ENCODE measurements around the gene SCN10A.

SCN10A gene

DNA sequence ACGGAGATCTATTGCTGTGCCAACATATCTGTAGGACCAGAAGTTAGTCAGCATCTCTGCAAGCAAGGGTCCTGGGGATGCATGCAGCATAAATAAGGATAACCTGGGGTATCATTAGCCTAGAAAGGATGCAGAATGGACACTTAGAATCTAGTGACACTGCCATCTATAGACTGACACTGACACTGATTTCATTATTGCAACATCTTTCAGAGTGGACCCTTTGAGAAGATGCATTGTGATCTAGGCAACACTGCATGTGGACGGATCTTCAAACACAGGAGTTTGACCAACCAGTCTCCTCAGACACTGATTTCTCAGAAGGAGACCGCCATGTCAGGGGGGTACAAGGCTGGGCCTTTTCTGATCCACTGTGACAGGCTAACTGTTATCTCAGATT is 52.4 kb downstream of the SCN10A start:
- DNase-seq: no peak

DNA sequence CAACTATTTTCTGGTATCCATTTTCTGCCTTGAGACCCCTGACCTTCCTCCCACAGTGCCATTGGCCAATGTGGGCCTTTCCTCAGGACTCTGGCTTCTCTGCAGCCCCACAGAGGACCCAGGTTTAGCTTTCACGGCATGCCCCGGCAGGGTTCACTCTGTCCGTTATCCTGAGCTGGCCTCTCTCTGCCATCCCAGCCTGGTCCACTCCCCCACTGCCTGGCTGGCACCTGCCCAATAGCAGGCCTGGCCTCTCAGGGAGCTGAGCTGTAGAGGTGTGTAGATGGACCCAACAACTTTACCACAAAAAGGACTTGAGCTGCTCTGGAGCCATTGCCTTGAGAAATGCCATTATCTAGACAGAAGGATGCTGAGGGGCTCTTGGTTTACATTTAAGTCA is 57.5 kb downstream of the SCN10A start:
- DNase-seq: no peak

DNA sequence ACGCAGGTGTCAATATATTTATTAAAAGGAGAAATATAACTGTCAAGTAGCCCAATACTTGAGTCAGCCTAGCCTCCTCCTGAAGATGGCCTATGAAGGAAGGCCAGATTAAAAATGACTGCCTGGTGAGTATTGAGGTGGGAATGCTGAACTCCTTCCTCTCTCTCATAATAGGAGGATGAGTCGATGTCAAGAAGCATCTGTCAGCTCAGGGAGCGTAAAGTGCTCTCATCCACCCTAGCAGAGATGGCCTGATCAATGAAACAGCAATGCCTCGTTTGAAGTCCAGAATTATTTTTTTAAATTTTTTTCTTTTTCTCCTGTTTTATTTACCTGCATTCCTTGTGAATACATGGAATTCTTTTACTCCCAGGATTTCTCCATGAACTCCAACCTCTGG is 58.3 kb downstream of the SCN10A start:
- DNase-seq: no peak

DNA sequence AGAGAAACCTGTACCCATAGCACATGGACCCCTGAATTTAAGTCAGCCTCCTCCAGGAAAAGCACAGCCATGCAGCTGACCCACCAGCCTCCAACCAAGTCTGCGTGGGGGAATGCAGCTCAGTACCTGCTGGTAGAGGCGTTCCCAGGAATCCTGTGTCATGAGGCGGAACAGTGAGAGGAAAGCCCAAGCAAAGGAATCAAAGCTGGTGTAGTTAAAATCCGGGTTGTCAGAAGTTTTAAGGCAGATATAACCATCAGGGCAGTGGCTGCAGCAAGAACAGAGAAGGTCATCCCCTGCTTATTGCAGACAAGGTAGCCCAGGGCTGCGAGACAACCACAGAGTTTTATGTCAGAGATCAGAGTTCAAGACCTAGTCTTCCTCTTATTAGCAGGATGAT is 59.1 kb downstream of the SCN10A start:
- no peak for DNase-seq

DNA sequence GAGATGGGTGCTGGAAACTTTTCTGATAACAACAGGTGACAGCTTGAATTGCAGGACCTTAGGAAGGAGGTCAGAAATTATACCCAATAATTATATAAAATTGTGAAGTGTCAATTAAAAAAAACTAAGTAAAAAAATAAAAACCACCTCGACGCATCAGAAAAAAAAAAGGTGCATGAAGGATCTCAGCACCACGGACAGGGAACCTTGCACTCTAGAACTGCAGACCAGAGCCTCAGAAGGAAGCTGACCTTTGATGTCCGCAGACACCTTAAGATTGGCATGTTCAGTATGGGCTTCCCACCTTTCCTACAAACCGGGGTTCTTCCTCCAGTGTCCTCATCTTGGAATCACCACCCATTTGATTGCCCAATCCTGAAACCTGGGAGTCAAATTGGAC is 60.9 kb downstream of the SCN10A start:
- no peak for DNase-seq

DNA sequence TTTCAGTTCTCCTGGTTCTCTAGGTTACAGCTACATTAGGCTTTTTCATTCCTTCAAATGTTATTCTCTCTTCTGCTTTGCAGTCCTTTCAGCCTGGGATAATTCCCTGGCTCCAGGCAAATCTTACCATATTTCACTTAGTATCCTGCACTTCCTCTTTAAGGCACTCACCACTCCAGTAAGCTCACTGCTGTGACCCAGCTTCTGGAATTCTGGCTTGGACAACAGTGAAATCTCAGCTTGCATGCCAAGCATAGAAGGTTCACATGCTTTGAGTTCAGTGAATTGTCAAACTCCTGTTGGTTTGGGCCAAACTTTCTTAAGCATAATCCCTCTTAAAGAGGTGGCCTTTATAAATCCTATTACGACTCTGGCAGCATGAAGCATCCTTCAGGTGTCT is 69.4 kb downstream of the SCN10A start:
- DNase-seq: no peak

DNA sequence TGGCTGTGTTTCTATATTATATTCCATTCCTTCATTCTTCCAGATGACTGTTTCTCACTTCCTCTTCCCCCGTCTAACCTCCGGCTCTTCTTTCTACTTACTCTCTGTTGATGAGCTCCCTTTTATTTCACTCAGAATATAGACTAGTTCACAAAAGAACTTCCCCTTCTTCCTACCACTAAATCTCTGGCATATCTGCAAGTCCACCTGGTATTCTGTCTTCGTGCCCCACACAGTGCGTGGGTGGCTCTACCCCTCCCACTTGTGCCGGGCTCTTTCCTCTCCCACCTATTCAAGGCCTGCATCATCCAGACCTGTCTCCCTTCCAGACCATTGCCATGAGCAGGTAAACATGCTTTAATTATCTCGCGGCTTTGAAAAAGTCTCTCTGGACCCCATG is 73.0 kb downstream of the SCN10A start:
- DNase-seq: no peak

DNA sequence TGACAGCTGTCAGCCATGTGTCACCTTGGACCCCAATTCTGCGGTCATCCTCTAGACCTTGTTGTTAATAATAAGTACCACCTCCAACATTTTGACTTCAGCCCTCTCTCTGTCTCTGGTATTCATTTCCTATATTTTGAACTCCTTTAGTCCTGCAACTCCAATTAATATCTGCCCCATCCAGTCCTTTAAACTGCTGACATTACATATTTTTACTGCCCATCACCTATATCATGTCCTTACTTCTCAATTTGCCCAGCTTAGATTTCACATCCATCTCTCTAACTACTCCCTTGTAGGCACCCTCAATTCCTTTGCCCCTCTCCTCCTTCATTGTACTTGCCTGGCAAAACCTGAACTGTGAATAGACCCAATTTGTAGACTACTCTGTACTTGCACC is 73.5 kb downstream of the SCN10A start:
- no peak for DNase-seq

DNA sequence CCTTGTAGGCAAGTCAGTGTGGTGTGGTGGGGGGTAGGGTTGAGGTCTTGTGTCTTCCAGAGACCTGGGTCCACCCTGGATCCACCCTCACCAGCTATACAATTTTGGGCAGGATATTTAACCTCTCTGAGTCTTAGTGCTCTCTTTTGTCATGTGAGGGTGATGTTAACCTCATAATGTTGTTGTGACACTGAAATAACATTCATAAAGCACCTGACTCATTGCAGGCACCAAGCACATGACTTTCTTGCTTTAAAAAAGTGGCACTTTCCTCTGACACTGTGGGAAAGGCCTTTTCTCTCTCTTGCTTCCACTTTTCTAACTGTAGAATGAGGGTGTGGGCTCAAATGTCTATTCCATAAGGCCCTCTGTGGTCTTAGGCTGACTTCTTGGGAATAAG is 75.5 kb downstream of the SCN10A start:
- no peak for DNase-seq

DNA sequence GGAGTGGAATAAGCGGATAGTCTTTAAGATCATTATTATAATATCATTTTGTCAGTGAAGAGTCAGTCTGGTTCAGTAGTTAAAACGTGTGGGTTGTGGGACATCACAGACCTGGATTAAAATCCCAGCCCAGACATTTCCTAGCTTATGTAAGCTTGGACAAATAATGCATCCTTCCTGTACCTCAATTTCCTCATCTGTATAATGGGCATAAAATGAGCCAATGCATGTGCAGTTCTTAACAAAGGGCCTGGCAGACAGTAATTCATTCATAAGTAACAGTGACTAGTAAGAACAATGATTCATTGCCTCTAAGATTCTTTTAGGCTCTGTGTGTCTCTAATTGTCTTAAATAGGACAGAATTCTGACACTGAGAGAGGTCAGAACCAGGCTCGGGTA is 76.1 kb downstream of the SCN10A start:
- DNase-seq: no peak

DNA sequence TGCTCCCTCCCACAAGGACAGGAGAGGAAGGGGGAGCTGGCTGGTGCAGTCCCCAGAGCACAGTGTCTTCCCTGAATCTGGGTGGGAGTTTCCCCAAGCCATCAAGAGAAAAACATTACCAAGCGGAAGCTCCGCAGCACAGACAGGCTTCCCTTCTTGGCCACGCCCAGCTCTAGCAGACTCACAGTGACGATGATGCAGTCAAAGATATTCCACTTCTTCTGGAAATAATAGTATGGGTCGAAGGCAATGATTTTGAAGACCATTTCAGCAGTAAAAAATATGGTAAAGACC is 76.7 kb downstream of the SCN10A start:
- DNase-seq: no peak

DNA sequence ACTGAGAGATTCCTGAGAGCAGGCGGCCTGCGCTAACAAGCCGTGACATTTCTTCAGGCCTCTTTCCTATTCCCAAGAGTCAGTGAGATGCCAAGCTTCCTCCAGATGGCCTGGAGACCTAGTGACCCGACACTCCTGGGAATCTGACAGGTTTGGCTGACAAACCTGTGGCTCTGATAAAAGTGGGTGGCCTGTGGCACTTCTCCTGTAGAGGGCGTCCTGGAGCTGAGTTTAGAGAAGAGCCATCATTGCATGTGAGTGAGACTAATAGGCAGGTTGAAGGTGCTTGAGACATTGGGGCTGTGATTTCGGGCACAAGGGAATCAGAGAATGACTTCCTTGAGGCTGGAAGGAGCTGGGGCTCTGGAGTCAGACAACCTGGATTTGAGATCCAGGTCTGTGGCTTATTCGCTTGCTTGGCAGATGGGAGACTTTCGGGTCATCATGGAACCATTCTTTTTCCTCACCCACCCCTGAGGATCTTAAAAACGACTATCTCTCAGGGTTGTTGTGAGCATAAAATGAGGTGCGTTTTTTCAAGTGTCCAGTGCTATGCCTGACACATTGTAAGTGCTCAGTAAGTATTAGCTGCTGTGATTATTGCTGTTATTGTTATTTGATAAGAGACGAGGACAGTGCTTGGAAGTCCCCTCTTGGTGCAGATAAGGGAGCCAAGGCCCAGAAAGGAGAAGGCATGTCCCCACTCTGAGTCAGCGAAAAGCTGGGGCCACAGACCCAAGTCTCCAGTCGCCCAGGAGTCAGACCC is 77.2 kb downstream of the SCN10A start:
- no peak for DNase-seq

DNA sequence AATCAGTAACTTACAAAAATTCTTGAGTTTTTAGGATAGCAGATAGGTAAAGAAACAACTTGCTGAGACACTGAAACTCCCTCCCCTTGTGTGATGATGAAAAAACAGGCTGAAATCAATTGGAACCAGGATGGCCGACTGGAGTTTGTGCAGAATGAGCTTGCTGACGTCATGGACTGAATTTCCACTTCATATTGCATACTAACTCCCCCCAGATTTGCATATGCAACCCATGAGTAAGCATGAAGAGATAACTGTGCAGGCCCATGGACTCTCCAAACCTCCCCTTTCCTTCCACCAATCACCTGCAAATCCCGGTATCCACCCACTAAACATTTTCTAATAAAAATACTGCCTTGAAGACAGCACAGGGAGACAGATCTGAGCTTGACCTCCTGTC is 84.5 kb downstream of the SCN10A start:
- DNase-seq: no peak

DNA sequence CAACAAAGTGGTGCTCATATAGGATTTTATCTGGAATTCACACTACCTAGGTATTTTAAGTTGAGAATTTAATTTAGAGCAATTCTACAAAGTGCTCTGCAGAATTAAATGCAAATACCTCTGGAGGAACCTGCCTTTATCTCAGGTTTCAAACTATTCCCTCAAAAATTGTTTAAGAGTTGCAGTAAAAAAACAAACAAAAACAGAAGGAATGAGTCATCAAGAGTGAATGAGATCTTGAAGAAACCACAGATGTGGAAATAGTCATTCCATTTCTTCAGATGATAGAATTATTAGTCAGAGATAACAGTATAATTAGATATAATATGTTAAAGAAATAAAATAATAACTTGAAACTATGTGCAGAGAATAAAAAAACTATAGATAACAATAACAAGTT is 85.7 kb downstream of the SCN10A start:
- no peak for DNase-seq

DNA sequence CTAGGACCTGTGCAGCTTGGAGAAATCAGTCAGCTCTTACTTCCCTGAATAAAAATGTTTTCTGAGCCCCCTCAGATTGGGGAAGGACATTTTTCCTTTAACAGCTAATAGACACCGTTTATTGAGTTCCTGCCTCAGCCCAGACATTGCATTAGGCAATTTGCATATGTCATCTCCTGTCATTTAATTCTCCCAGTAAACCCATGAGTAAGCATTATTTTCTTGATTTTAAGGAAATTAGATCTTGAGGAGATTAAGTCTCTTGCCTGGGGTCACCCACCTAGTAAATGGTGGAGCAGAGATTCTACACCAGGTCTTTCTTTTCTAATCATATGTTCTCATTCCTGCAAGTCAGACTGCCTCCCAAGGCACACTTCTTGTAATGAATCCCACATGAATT is 88.0 kb downstream of the SCN10A start:
- DNase-seq: no peak

DNA sequence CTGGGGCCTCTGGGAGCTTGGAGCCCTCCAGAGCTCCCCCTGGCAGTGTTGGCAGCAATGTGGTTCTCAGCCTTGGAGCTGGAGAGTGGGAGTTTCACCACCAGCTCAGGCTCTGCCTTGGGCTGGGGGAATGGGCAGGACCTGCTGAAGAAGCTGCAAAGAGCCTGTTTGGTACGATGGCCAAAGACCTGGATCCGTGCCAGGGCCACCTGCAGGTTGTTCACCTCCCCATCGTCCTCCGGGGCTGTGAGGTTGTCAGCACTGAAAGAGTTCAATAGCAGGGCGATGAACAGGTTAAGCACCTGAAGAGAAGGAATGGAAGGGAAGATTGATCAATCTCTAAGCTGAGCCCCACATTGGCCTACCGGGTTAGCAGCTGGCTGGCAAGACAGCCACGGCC is 89.3 kb downstream of the SCN10A start:
- DNase-seq: no peak

DNA sequence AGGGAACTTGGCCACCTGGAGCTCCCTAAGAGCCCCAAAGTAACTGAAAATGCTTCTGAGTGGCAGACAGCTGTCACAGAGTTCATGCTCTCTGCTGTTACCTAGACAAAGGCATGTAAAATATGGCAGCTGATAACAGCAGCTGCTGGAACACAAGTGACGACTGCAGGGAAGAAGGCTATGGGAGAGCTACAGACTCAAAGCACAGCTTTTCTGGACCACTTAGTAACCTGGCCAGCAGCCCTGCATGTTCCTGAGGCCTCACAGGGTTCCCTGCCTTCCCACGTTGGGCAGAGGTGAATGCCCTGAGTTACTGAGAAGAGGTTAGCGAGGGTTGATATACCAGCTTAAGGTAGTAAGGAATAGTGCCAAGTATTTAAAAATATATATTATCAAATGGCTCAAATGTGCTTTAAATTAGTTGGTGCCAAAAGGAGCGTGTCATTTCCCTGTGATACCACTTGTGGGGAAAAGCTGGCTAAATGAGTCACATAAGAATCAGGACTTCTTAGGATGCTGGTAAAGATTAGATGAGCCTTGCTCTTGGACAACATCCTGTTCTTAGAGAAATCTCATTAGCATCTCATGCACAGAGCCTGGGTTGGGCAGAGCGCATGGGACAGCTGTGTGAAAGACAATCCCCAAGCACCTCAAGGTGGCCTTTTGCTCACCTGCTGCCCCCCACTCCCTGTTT is 90.1 kb downstream of the SCN10A start:
- no peak for DNase-seq

DNA sequence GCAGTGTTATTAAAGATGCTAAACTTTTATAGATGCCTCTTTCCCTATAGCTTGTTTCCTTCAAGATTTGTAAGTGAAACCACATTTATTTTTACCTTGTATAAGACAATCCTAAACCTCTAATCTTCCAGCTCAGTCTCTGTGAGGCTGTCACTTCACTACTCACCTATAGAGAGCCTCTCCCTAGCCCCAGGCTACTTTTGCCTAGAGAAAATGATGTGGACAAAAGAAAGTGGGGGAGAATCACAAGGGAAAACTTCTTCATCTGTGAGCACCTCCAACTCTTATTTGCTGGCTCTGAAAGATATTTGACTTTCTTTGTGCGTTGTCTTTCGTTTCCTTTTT is 91.7 kb downstream of the SCN10A start:
- DNase-seq: no peak

DNA sequence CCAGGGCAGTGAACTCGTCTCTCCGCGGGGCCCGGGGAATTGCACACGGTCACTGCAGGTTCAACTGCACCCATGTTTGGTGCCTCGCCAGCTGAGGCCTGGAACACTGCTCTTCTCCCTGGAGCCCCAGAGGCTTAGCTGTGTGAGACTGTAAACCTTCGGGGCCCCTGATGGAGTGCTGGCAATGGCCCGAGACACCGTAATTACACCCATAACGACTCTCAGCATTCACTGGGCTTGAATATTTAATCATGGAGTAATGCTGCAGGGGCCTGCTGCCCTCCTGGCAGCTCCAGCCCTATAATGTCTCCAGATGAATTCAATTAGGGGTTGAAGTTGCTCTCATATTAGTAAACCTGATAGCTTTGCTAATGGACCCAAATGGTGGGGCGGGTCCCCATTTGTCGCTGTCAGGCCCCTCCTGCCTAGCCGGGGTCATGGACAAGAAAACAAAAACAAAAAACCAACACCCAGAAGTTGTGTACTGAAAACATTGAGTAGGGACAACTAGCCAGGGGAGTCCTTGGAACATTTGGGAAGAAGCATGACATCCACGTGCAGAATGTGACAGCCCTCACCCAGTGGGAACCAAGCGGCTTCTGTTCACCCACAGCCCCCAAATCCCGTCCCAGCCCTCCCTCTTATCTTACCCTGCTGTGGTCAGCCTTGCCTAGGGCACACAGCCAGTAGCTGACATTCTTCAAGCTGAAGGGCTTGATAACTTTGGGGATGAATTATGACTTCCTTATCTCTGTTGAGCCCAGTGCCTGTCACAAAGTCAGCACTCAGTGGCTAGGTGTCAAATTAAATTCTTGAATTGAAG is 92.2 kb downstream of the SCN10A start:
- DNase-seq: no peak

DNA sequence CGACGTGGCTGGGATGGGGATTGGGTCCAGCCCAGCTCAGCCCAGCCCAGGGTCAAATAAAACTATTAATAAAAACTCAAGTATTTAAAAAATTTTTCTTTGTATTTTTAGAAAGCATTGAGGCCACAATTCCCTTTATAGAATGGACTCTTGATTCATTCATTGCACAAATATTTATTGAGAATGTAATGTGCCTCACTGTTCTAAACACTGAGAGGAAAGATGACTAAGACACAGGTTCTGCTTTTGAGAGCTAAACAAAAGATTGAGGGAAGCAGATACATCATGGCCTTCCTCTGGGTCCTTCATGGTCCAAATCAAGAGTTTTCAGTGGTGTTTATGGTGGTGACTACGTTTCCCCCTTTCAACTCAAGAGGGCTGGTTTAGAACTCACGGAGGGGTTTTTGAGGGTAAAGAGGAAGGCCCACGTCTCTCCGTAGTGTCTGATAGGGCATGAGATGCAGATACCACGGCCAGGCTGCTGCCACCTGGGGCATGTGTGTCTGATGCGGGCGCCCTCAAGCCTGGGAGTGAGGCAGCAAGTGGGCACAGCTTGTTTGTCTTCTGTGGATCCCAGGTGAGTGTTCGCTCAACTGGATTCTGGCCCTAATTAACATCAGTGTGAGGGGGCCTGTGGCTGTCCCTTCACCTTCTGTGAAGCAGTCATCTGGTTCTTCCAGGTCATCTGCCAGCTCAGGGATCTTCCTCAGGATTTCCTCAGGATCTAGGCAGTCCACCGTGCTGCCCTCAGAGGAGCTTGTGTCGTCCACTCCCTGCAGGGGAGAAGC is 93.0 kb downstream of the SCN10A start:
- no peak for DNase-seq

DNA sequence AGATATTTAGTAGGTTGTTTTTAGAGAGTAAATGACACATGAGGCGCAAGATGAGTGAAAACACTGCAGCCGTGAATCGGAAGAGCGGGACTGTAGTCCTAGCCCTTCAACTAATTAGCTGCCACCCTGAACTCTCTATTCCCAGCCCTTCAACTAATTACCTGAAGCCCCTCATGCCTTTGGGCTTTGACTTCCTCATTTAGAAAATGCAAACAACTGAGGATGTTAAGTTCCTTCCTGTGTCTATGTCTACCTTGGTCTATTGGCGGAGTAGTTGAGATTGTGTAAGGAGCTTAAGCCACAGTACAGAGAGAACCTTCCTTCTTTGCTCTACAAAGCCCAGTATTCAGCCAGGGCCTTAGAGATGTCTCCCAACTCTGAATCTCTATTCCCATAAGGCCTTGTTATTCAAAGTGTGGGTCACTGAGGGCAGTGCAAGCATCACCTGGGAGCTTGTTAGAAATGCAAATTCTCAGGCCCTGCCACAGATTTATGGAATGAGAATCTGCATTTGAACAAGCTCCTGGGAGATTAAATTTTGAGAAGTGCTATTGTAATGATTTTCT is 94.7 kb downstream of the SCN10A start:
- no peak for DNase-seq

DNA sequence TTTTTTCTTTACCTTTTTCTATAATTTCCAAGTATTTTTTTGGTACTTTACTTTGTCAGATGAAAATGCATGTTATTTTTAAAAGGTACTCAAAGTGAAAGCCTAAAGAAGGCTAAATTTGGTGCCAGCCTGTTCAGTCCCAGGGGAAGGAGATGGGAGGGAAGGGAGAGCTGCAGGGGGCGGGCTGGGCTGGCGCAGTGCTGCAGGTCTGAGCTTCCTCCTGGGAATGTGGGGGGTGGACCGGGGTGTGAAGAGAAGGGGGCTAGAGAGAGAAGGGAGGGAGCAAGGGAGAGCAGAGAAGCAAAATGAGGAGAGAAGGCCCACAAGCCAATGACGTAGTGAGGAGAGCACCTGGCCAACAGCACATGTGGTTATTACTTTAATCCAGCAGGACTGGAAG is 95.6 kb downstream of the SCN10A start:
- DNase-seq: no peak

Data from NCI-H1048 (cell line).